ENCODE data around the gene PIK3AP1. TPM values are rescaled to one million over a fixed set of nuclear protein-coding genes. Genes with fewer than 3 reads are reported as not detected.

PIK3AP1 gene
- polyA plus RNA-seq, 3 donors, result 4.8 to 5.7 (median 5.4) TPM

GRCh38 chr10:96646301-96646700 lies 74.0 kb downstream of the PIK3AP1 start:
- no peak for DNase-seq (ENCODE audit: low read depth in 3 of 3, low spot score in 2 of 3)

- no peak for DNase-seq (ENCODE audit: low read depth in 3 of 3, low spot score in 2 of 3)
Observed at GRCh38 chr10:96645191-96645721, 75.1 kb downstream of the PIK3AP1 start.

- DNase-seq (ENCODE audit: low read depth in 3 of 3, low spot score in 2 of 3), result no peak
Observed at GRCh38 chr10:96643920-96644319, 76.4 kb downstream of the PIK3AP1 start.

GRCh38 chr10:96642973-96643372 lies 77.3 kb downstream of the PIK3AP1 start:
- DNase-seq (ENCODE audit: low read depth in 3 of 3, low spot score in 2 of 3), result no peak

GRCh38 chr10:96642530-96642929 lies 77.8 kb downstream of the PIK3AP1 start:
- DNase-seq (ENCODE audit: low read depth in 3 of 3, low spot score in 2 of 3), result no peak

GRCh38 chr10:96641396-96642295 lies 78.7 kb downstream of the PIK3AP1 start:
- no peak for DNase-seq (ENCODE audit: low read depth in 3 of 3, low spot score in 2 of 3)

- no peak for DNase-seq (ENCODE audit: low read depth in 3 of 3, low spot score in 2 of 3)
Observed at GRCh38 chr10:96639899-96640298, 80.4 kb downstream of the PIK3AP1 start.

GRCh38 chr10:96638696-96639095 lies 81.6 kb downstream of the PIK3AP1 start:
- DNase-seq (ENCODE audit: low read depth in 3 of 3, low spot score in 2 of 3), result no peak

- DNase-seq (ENCODE audit: low read depth in 3 of 3, low spot score in 2 of 3), result no peak
Observed at GRCh38 chr10:96638120-96638519, 82.2 kb downstream of the PIK3AP1 start.

GRCh38 chr10:96637709-96638108 lies 82.6 kb downstream of the PIK3AP1 start:
- DNase-seq (ENCODE audit: low read depth in 3 of 3, low spot score in 2 of 3), result no peak

- DNase-seq (ENCODE audit: low read depth in 3 of 3, low spot score in 2 of 3), result no peak
Observed at GRCh38 chr10:96636551-96636950, 83.8 kb downstream of the PIK3AP1 start.

GRCh38 chr10:96632974-96633710 lies 87.2 kb downstream of the PIK3AP1 start:
- no peak for DNase-seq (ENCODE audit: low read depth in 3 of 3, low spot score in 2 of 3)

GRCh38 chr10:96627292-96627691 lies 93.0 kb downstream of the PIK3AP1 start:
- DNase-seq (ENCODE audit: low read depth in 3 of 3, low spot score in 2 of 3), result no peak

- no peak for DNase-seq (ENCODE audit: low read depth in 3 of 3, low spot score in 2 of 3)
Observed at GRCh38 chr10:96626795-96627194, 93.5 kb downstream of the PIK3AP1 start.

GRCh38 chr10:96625173-96625572 lies 95.1 kb downstream of the PIK3AP1 start:
- no peak for DNase-seq (ENCODE audit: low read depth in 3 of 3, low spot score in 2 of 3)

- DNase-seq (ENCODE audit: low read depth in 3 of 3, low spot score in 2 of 3), result no peak
Observed at GRCh38 chr10:96622013-96622787, 98.1 kb downstream of the PIK3AP1 start.

- no peak for DNase-seq (ENCODE audit: low read depth in 3 of 3, low spot score in 2 of 3)
Observed at GRCh38 chr10:96619796-96620773, 100.2 kb downstream of the PIK3AP1 start.

- no peak for DNase-seq (ENCODE audit: low read depth in 3 of 3, low spot score in 2 of 3)
Observed at GRCh38 chr10:96619120-96619519, 101.2 kb downstream of the PIK3AP1 start.

GRCh38 chr10:96618653-96619052 lies 101.7 kb downstream of the PIK3AP1 start:
- no peak for DNase-seq (ENCODE audit: low read depth in 3 of 3, low spot score in 2 of 3)

GRCh38 chr10:96616961-96617360 lies 103.4 kb downstream of the PIK3AP1 start:
- no peak for DNase-seq (ENCODE audit: low read depth in 3 of 3, low spot score in 2 of 3)
